GM12878 (cell line): ENCODE measurements around the gene PLXNA4. TPM values are rescaled to one million over a fixed set of nuclear protein-coding genes. Genes with fewer than 3 reads are reported as not detected.

Experiments
- ATAC-seq: fragments of 200-7000 bp; cut with Tn5 transposase; 3 replicates; pipeline ENCODE4 v1.9.1; 2020; ENCODE audit warnings: mild to moderate bottlenecking, moderate library complexity
- BruUV-seq: library from RNA; stranded (reverse); fragments of 400-500 nt; replicated peaks from 2 replicates; lab custom pipeline; 2021; lab: Mats Ljungman, UMichigan
- CTCF ChIA-PET: fragments of 300-600 bp; sonication (Branson Sonifier 250); formaldehyde crosslinking; extraction: SDS; loops from one replicate; lab custom pipeline; 2021; ENCODE audit warnings: inconsistent platforms; lab: Yijun Ruan, JAX
- POLR2A ChIA-PET: fragments of 350-600 bp; formaldehyde crosslinking; extraction: SDS; loops from one replicate; lab custom pipeline; 2021; ENCODE audit warnings: inconsistent platforms; lab: Charles Lee
- RAD21 ChIA-PET: fragments of 300-600 bp; sonication (Branson Sonifier 250); formaldehyde crosslinking; loops from one replicate; lab custom pipeline; 2023; ENCODE audit warnings: antibody characterized with exemption; ENCODE audit not compliant: unreplicated experiment; lab: Charles Lee
- SMC1A ChIA-PET: fragments of 300-600 bp; sonication (Branson Sonifier 250); formaldehyde crosslinking; loops from one replicate; lab custom pipeline; 2023; ENCODE audit not compliant: unreplicated experiment, uncharacterized antibody; lab: Charles Lee
- DNase-seq: peaks from one replicate; pipeline ENCODE4 v3.0.0-alpha.2; 2011; ENCODE audit warnings: low read depth, low spot score
- FAIRE-seq: peaks from 3 replicates; lab custom pipeline; 2011; peaks lifted over from hg19 to GRCh38; lab: Jason Lieb, UNC
- H2AFZ ChIP-seq: 2 replicates; pipeline ENCODE4 v1.6.0; 2011; ENCODE audit warnings: low read depth, low read length, control low read depth; ENCODE audit not compliant: control insufficient read depth
- H3K27ac ChIP-seq: 2 replicates; pipeline ENCODE4 v1.5.1; 2011; ENCODE audit warnings: control low read depth; ENCODE audit not compliant: control insufficient read depth, insufficient read depth
- H3K27me3 ChIP-seq, 2 experiments: replicated peaks in 1 of 2; 2 replicates each; pipeline versions ENCODE4 v1.6.0 to v1.6.1; 2011; ENCODE audit warnings: low read length in 1 of 2; ENCODE audit not compliant: control insufficient read depth in 2 of 2, insufficient read depth in 2 of 2
- H3K36me3 ChIP-seq, 2 experiments: 2 replicates each; pipeline ENCODE4 v1.5.1; 2011; ENCODE audit warnings: low read length in 1 of 2; ENCODE audit not compliant: control insufficient read depth in 2 of 2, insufficient read depth in 2 of 2
- H3K4me1 ChIP-seq: 2 replicates; pipeline ENCODE4 v1.6.1; 2011; ENCODE audit warnings: mild to moderate bottlenecking, low read length, moderate library complexity, mixed read lengths; ENCODE audit not compliant: control insufficient read depth, insufficient read depth
- H3K4me2 ChIP-seq: 2 replicates; pipeline ENCODE4 v1.6.0; 2011; ENCODE audit warnings: control low read depth; ENCODE audit not compliant: control insufficient read depth, insufficient read depth
- H3K4me3 ChIP-seq: fragments of 200-600 bp; sonication (generic); 2 replicates; pipeline ENCODE4 v1.5.1; 2016
- H3K79me2 ChIP-seq: 2 replicates; pipeline ENCODE4 v1.6.0; 2011; ENCODE audit warnings: low read length; ENCODE audit not compliant: control insufficient read depth, insufficient read depth
- H3K9ac ChIP-seq: 2 replicates; pipeline ENCODE4 v1.8.0; 2011; ENCODE audit warnings: low read length, control low read depth, mixed read lengths; ENCODE audit not compliant: control insufficient read depth, insufficient read depth
- H3K9me3 ChIP-seq: replicated peaks from 3 replicates; pipeline ENCODE4 v1.5.1; 2011; ENCODE audit warnings: mild to moderate bottlenecking, low read length; ENCODE audit not compliant: control insufficient read depth, insufficient read depth
- H4K20me1 ChIP-seq: 2 replicates; pipeline ENCODE4 v1.6.0; 2011; ENCODE audit not compliant: control insufficient read depth, insufficient read depth
- ASH2L ChIP-seq: fragments of 300-600, 200-600 bp; sonication (generic); IDR thresholded peaks from 2 replicates; pipeline ENCODE4 v1.6.1; 2017; ENCODE audit warnings: low read depth, mild to moderate bottlenecking, borderline replicate concordance
- BCL11A ChIP-seq: IDR thresholded peaks from 2 replicates; pipeline ENCODE4 v1.6.1; 2011; ENCODE audit warnings: low read depth, low read length
- BHLHE40 ChIP-seq, 2 experiments: fragments of 450-650 bp in 1 of 2; IDR thresholded peaks; 2 replicates each; pipeline ENCODE4 v1.6.1; 2011 to 2017; ENCODE audit warnings: low read depth in 2 of 2, borderline replicate concordance in 1 of 2, improper control_type of control experiment in 1 of 2, low read length in 1 of 2, mild to moderate bottlenecking in 1 of 2
- BMI1 ChIP-seq: fragments of 450-650 bp; IDR thresholded peaks from 2 replicates; pipeline ENCODE4 v1.6.1; 2016; ENCODE audit warnings: mild to moderate bottlenecking, moderate library complexity, borderline replicate concordance
- DPF2 ChIP-seq: fragments of 450-650 bp; IDR thresholded peaks from 2 replicates; pipeline ENCODE4 v1.6.1; 2017; ENCODE audit warnings: mild to moderate bottlenecking
- IRF5 ChIP-seq: fragments of 450-650 bp; IDR thresholded peaks from 2 replicates; pipeline ENCODE4 v1.6.1; 2017; ENCODE audit warnings: borderline replicate concordance
- JUND ChIP-seq: IDR thresholded peaks from 2 replicates; pipeline ENCODE4 v1.6.1; 2012; ENCODE audit warnings: low read depth, mild to moderate bottlenecking, low read length, improper control_type of control experiment, moderate library complexity
- NBN ChIP-seq: fragments of 450-650 bp; IDR thresholded peaks from 2 replicates; pipeline ENCODE4 v1.6.1; 2016
- NFXL1 ChIP-seq: fragments of 450-650 bp; IDR thresholded peaks from 2 replicates; pipeline ENCODE4 v1.6.1; 2017; ENCODE audit warnings: antibody characterized with exemption, mild to moderate bottlenecking, borderline replicate concordance
- NFYA ChIP-seq: IDR thresholded peaks from 2 replicates; pipeline ENCODE4 v1.6.1; 2011; ENCODE audit warnings: low read depth, mild to moderate bottlenecking, low read length, improper control_type of control experiment, borderline replicate concordance
- NFYB ChIP-seq: IDR thresholded peaks from 2 replicates; pipeline ENCODE4 v1.6.1; 2011; ENCODE audit warnings: low read depth, mild to moderate bottlenecking, low read length, improper control_type of control experiment, moderate library complexity; ENCODE audit not compliant: insufficient read depth
- SMAD5 ChIP-seq: IDR thresholded peaks from 2 replicates; pipeline ENCODE4 v1.6.1; 2016; ENCODE audit warnings: antibody characterized with exemption, low read depth
- SREBF1 ChIP-seq: IDR thresholded peaks from 2 replicates; pipeline ENCODE4 v1.6.1; 2012; ENCODE audit warnings: mild to moderate bottlenecking, low read length
- SUPT20H ChIP-seq: IDR thresholded peaks from 2 replicates; pipeline ENCODE4 v1.6.1; 2011; ENCODE audit warnings: low read depth, mild to moderate bottlenecking, low read length, moderate library complexity, borderline replicate concordance; ENCODE audit not compliant: control insufficient read depth
- TARDBP ChIP-seq: IDR thresholded peaks from 2 replicates; pipeline ENCODE4 v1.6.1; 2016; ENCODE audit warnings: borderline replicate concordance
- TBL1XR1 ChIP-seq: IDR thresholded peaks from 2 replicates; pipeline ENCODE4 v1.6.1; 2012; ENCODE audit warnings: low read depth, low read length, improper control_type of control experiment
- ZNF207 ChIP-seq: fragments of 450-650 bp; IDR thresholded peaks from 2 replicates; pipeline ENCODE4 v1.6.1; 2014; ENCODE audit warnings: antibody characterized with exemption, mild to moderate bottlenecking, borderline replicate concordance
- WGBS: methylation state at CpG from one replicate; pipeline ENCODE4 v1.1.6; 2016; ENCODE audit warnings: low lambda C conversion rate; ENCODE audit not compliant: insufficient replicate concordance, insufficient coverage; ENCODE audit errors: missing lambda C conversion rate; 5-methylcytosine and 5-hydroxymethylcytosine counted together
- in situ Hi-C: fragments of 300-500 bp; cut with MboI; formaldehyde crosslinking; loops from 9 replicates; pipeline ENCODE4 v1.14.3; 2018; ENCODE audit warnings: mixed read lengths
- intact Hi-C: fragments of 100-400 bp; cut with micrococcal nuclease; formaldehyde crosslinking; loops from one replicate; pipeline ENCODE4 v1.14.2; 2022; ENCODE audit not compliant: unreplicated experiment
- polyA plus RNA-seq, 11 experiments: library from polyadenylated mRNA; depleted of rRNA in 4 of 11; unstranded in 6 of 11; stranded (reverse) in 5 of 11; fragments of >200 nt; fragmentation: Nextera tagmentation in 4 of 11; fragmentation: Illumina TruSeq in 1 of 11; extraction: Ambion mirVana in 4 of 11; extraction: Trizol in 1 of 11; gene quantifications; 1 replicate in 1 of 11; 2 replicates in 10 of 11; pipeline versions ENCODE4 v1.2.1 to v1.2.3, GENCODE V29; 2011 to 2016; ENCODE audit warnings: inconsistent platforms in 2 of 11, missing spikeins in 2 of 11, low read depth in 1 of 11
- total RNA-seq, 4 experiments: library from RNA; depleted of rRNA in 3 of 4; stranded (reverse); fragments of >200 nt in 3 of 4; fragmentation: Illumina TruSeq in 1 of 4; extraction: Trizol in 1 of 4; gene quantifications; 2 replicates each; pipeline versions ENCODE4 v1.2.1 to v1.2.3, GENCODE V29; 2013 to 2021

PLXNA4 gene
- total and polyA plus RNA-seq, 10 of the 15 experiments (the other 5 are each of a cell fraction or from before 2014, with no cell fraction given), result 0.03 TPM; not detected in 9

- Histone ChIP-seq H3K4me3 (no peak overlapping the region), H2AFZ (no peak overlapping the region), H3K27ac (no peak overlapping the region), H3K4me1 (no peaks in the 10 kb centered on the region), H3K79me2 (no peaks in the 10 kb centered on the region), H3K27me3 (peaks cover 0 to 4% of the 10 kb centered on the region in 2 experiments; a peak in 2 of 4 replicates), H3K9ac (no peak overlapping the region), H4K20me1 (no peaks in the 10 kb centered on the region), H3K9me3 (no peaks in the 10 kb centered on the region), H3K4me2 (no peak overlapping the region), H3K36me3 (no peaks in the 10 kb centered on the region)
- ATAC-seq (no peak), DNase-seq (no peak), FAIRE-seq (no peak)
- ChIA-PET POLR2A (no interaction called here), RAD21 (no interaction called here), CTCF (no interaction called here), SMC1A (no interaction called here)
- no TSS peak for BruUV-seq
- intact Hi-C loops, result no loop called here
- TF ChIP-seq SMAD5 (no peak), BMI1 (no peak), TBL1XR1 (no peak), NFYB (no peak), DPF2 (no peak), TARDBP (no peak), BCL11A (no peak), BHLHE40 (IDR thresholded peaks at IDR 0.05; ENCODE audit: borderline replicate concordance in 1 of 2, low read depth in 2 of 2, low read length in 1 of 2) (no peak), NBN (no peak), ASH2L (no peak), IRF5 (no peak), NFYA (no peak), NFXL1 (no peak), ZNF207 (no peak), SUPT20H (no peak), SREBF1 (no peak), JUND (no peak)
- 4% methylated on average over 12 of the region's 12 CpGs for WGBS
- in situ Hi-C loops, result no loop called here
Observed at GRCh38 chr7:132125872-132126595, 450.2 kb downstream of the PLXNA4 start.
